H9 (cell line): ENCODE results near the gene NUP160. TPM values are rescaled to one million over a fixed set of nuclear protein-coding genes. Genes with fewer than 3 reads are reported as not detected.

Source experiments
- DNase-seq: peaks from one replicate; pipeline ENCODE4 v3.0.0-alpha.2; 2017
- H2AFZ ChIP-seq: one replicate; pipeline ENCODE4 v1.6.1; 2013; ENCODE audit warnings: mild to moderate bottlenecking, low read length, control low read depth, moderate library complexity
- H2AK5ac ChIP-seq: 2 replicates; pipeline ENCODE4 v1.6.1; 2013; ENCODE audit warnings: low read length, control low read depth, mixed read lengths; ENCODE audit not compliant: insufficient read length
- H2BK120ac ChIP-seq: one replicate; pipeline ENCODE4 v1.6.1; 2013; ENCODE audit warnings: low read depth, mild to moderate bottlenecking, low read length, control low read depth, inconsistent platforms; ENCODE audit not compliant: poor library complexity, severe bottlenecking
- H2BK12ac ChIP-seq: 2 replicates; pipeline ENCODE4 v1.6.1; 2013; ENCODE audit warnings: low read length, control low read depth, mixed read lengths, low read depth; ENCODE audit not compliant: insufficient read length
- H2BK15ac ChIP-seq: 2 replicates; pipeline ENCODE4 v1.6.1; 2013; ENCODE audit warnings: low read depth, low read length, control low read depth
- H2BK20ac ChIP-seq: one replicate; pipeline ENCODE4 v1.6.1; 2013; ENCODE audit warnings: low read depth, mild to moderate bottlenecking, low read length, control low read depth, inconsistent platforms; ENCODE audit not compliant: poor library complexity, severe bottlenecking
- H2BK5ac ChIP-seq: 2 replicates; pipeline ENCODE4 v1.6.1; 2013; ENCODE audit warnings: low read length, control low read depth, mixed read lengths; ENCODE audit not compliant: insufficient read length
- H3K14ac ChIP-seq: 2 replicates; pipeline ENCODE4 v1.6.1; 2013; ENCODE audit warnings: low read length, control low read depth; ENCODE audit not compliant: insufficient read depth
- H3K18ac ChIP-seq: 2 replicates; pipeline ENCODE4 v1.6.1; 2013; ENCODE audit warnings: low read depth, mild to moderate bottlenecking, mixed read lengths, low read length, control low read depth; ENCODE audit not compliant: insufficient read length
- H3K23ac ChIP-seq: 2 replicates; pipeline ENCODE4 v1.6.1; 2013; ENCODE audit warnings: low read length, control low read depth, mixed read lengths, low read depth; ENCODE audit not compliant: insufficient read length
- H3K23me2 ChIP-seq: 2 replicates; pipeline ENCODE4 v1.6.1; 2013; ENCODE audit warnings: low read depth, mild to moderate bottlenecking, mixed read lengths, low read length, control low read depth; ENCODE audit not compliant: insufficient read length, poor library complexity, severe bottlenecking
- H3K27ac ChIP-seq: 2 replicates; pipeline ENCODE4 v1.5.1; 2013; ENCODE audit warnings: low read length, control low read depth, mixed read lengths, low read depth; ENCODE audit not compliant: insufficient read length
- H3K27me3 ChIP-seq: 2 replicates; pipeline ENCODE4 v1.6.1; 2013; ENCODE audit warnings: low read length, control low read depth, inconsistent platforms; ENCODE audit not compliant: insufficient read depth
- H3K4ac ChIP-seq: 2 replicates; pipeline ENCODE4 v1.6.1; 2013; ENCODE audit warnings: low read depth, mild to moderate bottlenecking, control low read depth, inconsistent platforms, low read length, moderate library complexity
- H3K4me1 ChIP-seq: 2 replicates; pipeline ENCODE4 v1.6.1; 2013; ENCODE audit warnings: low read length, control low read depth, inconsistent platforms; ENCODE audit not compliant: insufficient read depth
- H3K4me2 ChIP-seq: 2 replicates; pipeline ENCODE4 v1.6.1; 2013; ENCODE audit warnings: low read length, control low read depth, mixed read lengths; ENCODE audit not compliant: insufficient read length, insufficient read depth
- H3K56ac ChIP-seq: 2 replicates; pipeline ENCODE4 v1.6.1; 2013; ENCODE audit warnings: low read depth, mild to moderate bottlenecking, mixed read lengths, low read length, control low read depth; ENCODE audit not compliant: insufficient read length
- H3K79me1 ChIP-seq: 2 replicates; pipeline ENCODE4 v1.6.1; 2013; ENCODE audit warnings: low read depth, mild to moderate bottlenecking, moderate library complexity, low read length, control low read depth, inconsistent platforms; ENCODE audit not compliant: insufficient read depth, poor library complexity, severe bottlenecking
- H3K79me2 ChIP-seq: 2 replicates; pipeline ENCODE4 v1.6.1; 2013; ENCODE audit warnings: low read length, control low read depth, inconsistent platforms; ENCODE audit not compliant: insufficient read depth
- H3K9ac ChIP-seq: 2 replicates; pipeline ENCODE4 v1.6.1; 2013; ENCODE audit warnings: low read length, control low read depth, mixed read lengths; ENCODE audit not compliant: insufficient read length; ENCODE audit errors: extremely low read depth
- H3K9me3 ChIP-seq: one replicate; pipeline ENCODE4 v1.6.1; 2013; ENCODE audit warnings: low read depth, low read length, inconsistent platforms; ENCODE audit not compliant: control insufficient read depth
- H3T11ph ChIP-seq: one replicate; pipeline ENCODE4 v1.6.1; 2013; ENCODE audit warnings: mild to moderate bottlenecking, low read length, control low read depth, inconsistent platforms
- H4K20me1 ChIP-seq: one replicate; pipeline ENCODE4 v1.6.1; 2013; ENCODE audit not compliant: control insufficient read depth, insufficient read length, insufficient read depth
- H4K5ac ChIP-seq: 2 replicates; pipeline ENCODE4 v1.6.1; 2013; ENCODE audit warnings: low read depth, mild to moderate bottlenecking, mixed read lengths, low read length, control low read depth; ENCODE audit not compliant: insufficient read length
- H4K8ac ChIP-seq: replicated peaks from 2 replicates; pipeline ENCODE4 v1.6.1; 2013; ENCODE audit warnings: low read length, control low read depth, mixed read lengths, low read depth; ENCODE audit not compliant: insufficient read length
- H4K91ac ChIP-seq: 2 replicates; pipeline ENCODE4 v1.6.1; 2013; ENCODE audit warnings: low read depth, mild to moderate bottlenecking, moderate library complexity, mixed read lengths, low read length, control low read depth; ENCODE audit not compliant: insufficient read length
- H3K27ac Mint-ChIP-seq, 3 experiments: 2 replicates in 2 of 3; 3 replicates in 1 of 3; pipeline ENCODE4 v1.8.0; 2020 to 2021; ENCODE audit warnings: mixed read lengths in 3 of 3, mild to moderate bottlenecking in 1 of 3, moderate library complexity in 1 of 3
- H3K27me3 Mint-ChIP-seq: 2 replicates; pipeline ENCODE4 v1.8.0; 2021; ENCODE audit warnings: low read depth, mild to moderate bottlenecking, moderate library complexity, mixed read lengths
- H3K36me3 Mint-ChIP-seq, 3 experiments: 2 replicates in 2 of 3; 3 replicates in 1 of 3; pipeline ENCODE4 v1.8.0; 2020 to 2021; ENCODE audit warnings: low read depth in 3 of 3, mixed read lengths in 3 of 3; ENCODE audit not compliant: insufficient read depth in 1 of 3
- H3K4me1 Mint-ChIP-seq, 2 experiments: 2 replicates each; pipeline ENCODE4 v1.8.0; 2020; ENCODE audit warnings: mixed read lengths in 2 of 2
- H3K4me3 Mint-ChIP-seq, 2 experiments: 2 replicates in 1 of 2; 3 replicates in 1 of 2; pipeline ENCODE4 v1.8.0; 2020 to 2021; ENCODE audit warnings: mild to moderate bottlenecking in 2 of 2, mixed read lengths in 2 of 2, moderate library complexity in 1 of 2
- H3K9me3 Mint-ChIP-seq, 2 experiments: 2 replicates in 1 of 2; 3 replicates in 1 of 2; pipeline ENCODE4 v1.8.0; 2020; ENCODE audit warnings: mild to moderate bottlenecking in 2 of 2, mixed read lengths in 2 of 2, moderate library complexity in 1 of 2
- WGBS: extraction: QIAGEN DNeasy Blood & Tissue Kit; methylation state at CpG from one replicate; pipeline ENCODE4 v1.1.7; 2013; ENCODE audit warnings: missing lambda C conversion rate, low lambda C conversion rate, mixed read lengths; ENCODE audit not compliant: insufficient read length; ENCODE audit errors: extremely low coverage; 5-methylcytosine and 5-hydroxymethylcytosine counted together
- total RNA-seq: library from RNA; stranded (reverse); gene quantifications from 2 replicates; pipeline ENCODE4 v1.2.1, GENCODE V29; 2021
- TF ChIP-seq, protein P1 (sequence below): fragments of 200-600 bp; sonication (generic); conservative IDR thresholded peaks from 3 replicates; pipeline ENCODE4 v1.8.0; 2021; ENCODE audit warnings: antibody characterized with exemption, mild to moderate bottlenecking

Gene NUP160
- total RNA-seq, 1 experiment from 2014 or later: 86.1 TPM

DNA sequence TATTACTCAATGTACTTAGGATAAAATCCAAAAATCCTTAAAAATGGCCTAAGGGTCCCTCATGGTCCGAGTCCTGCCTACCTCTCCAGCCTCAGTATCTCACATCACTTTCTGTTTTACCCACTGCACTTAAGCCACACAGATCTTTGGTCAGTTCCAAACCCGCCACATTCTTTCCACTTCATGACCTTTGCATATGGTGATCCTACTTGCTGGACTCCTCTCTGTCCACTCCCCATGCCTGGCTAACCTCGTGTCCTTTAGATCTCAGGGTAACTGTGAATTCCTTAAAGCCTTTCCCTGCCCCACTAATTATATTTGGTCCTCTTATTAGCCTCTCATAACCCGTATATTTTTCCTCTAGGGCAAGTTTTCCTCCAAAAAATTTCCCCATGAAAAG, 1.2 kb downstream of the NUP160 start:
- Histone ChIP-seq H2BK15ac (no peak overlapping the region), H3K14ac (no peak overlapping the region), H3K18ac (no peak overlapping the region), H2BK5ac (no peak overlapping the region), H3K79me2 (peaks cover 12% of the 10 kb centered on the region; the same call in 1 of the 2 replicates), H3K23me2 (peaks cover 6% of the 10 kb centered on the region), H3K9ac (peak overlapping the region; percentile 99), H2BK20ac (no peak overlapping the region), H2AK5ac (no peak overlapping the region), H2BK12ac (no peak overlapping the region), H3K79me1 (no peaks in the 10 kb centered on the region), H3K27ac (no peak overlapping the region), H2BK120ac (no peak overlapping the region), H3T11ph (no peak overlapping the region), H4K91ac (no peak overlapping the region), H3K4ac (no peak overlapping the region), H3K56ac (no peak overlapping the region), H4K8ac (no peak overlapping the region), H3K27me3 (no peaks in the 10 kb centered on the region), H3K4me2 (peak overlapping the region; percentile 93), H4K20me1 (no peaks in the 10 kb centered on the region), H3K23ac (no peak overlapping the region), H4K5ac (no peak overlapping the region), H3K9me3 (no peaks in the 10 kb centered on the region), H2AFZ (no peak overlapping the region), H3K4me1 (no peaks in the 10 kb centered on the region)
- WGBS: no CpG with 5 or more reads among the region's 4 CpGs
- TF ChIP-seq, protein P1, sequence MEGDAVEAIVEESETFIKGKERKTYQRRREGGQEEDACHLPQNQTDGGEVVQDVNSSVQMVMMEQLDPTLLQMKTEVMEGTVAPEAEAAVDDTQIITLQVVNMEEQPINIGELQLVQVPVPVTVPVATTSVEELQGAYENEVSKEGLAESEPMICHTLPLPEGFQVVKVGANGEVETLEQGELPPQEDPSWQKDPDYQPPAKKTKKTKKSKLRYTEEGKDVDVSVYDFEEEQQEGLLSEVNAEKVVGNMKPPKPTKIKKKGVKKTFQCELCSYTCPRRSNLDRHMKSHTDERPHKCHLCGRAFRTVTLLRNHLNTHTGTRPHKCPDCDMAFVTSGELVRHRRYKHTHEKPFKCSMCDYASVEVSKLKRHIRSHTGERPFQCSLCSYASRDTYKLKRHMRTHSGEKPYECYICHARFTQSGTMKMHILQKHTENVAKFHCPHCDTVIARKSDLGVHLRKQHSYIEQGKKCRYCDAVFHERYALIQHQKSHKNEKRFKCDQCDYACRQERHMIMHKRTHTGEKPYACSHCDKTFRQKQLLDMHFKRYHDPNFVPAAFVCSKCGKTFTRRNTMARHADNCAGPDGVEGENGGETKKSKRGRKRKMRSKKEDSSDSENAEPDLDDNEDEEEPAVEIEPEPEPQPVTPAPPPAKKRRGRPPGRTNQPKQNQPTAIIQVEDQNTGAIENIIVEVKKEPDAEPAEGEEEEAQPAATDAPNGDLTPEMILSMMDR: no peak
- Mint-ChIP-seq H3K4me3 (peak overlapping the region; percentile 98 to 99), H3K27me3 (no peaks in the 10 kb centered on the region), H3K27ac (peak overlapping the region in 2 of 3 experiments; percentile 8 to 14; a peak in 4 of 7 replicates), H3K9me3 (no peaks in the 10 kb centered on the region; a peak in 1 of 5 replicates), H3K4me1 (peaks cover 14 to 15% of the 10 kb centered on the region in 2 experiments), H3K36me3 (peaks cover 14 to 25% (median 20%) of the 10 kb centered on the region in 3 experiments)
- no peak for DNase-seq
